GM19043 (cell line): ENCODE measurements around the gene NAGS.
"Not testable (repeated sequence)": the region's sequence is repeated elsewhere in the genome, so short reads cannot be mapped to it uniquely, and the experiment has no call there.

Source experiments
- ATAC-seq: cut with Tn5 transposase; IDR thresholded peaks from one replicate; pipeline ENCODE4 v1.9.1; 2021; ENCODE audit warnings: low read depth; ENCODE audit not compliant: unreplicated experiment

The NAGS gene

DNA sequence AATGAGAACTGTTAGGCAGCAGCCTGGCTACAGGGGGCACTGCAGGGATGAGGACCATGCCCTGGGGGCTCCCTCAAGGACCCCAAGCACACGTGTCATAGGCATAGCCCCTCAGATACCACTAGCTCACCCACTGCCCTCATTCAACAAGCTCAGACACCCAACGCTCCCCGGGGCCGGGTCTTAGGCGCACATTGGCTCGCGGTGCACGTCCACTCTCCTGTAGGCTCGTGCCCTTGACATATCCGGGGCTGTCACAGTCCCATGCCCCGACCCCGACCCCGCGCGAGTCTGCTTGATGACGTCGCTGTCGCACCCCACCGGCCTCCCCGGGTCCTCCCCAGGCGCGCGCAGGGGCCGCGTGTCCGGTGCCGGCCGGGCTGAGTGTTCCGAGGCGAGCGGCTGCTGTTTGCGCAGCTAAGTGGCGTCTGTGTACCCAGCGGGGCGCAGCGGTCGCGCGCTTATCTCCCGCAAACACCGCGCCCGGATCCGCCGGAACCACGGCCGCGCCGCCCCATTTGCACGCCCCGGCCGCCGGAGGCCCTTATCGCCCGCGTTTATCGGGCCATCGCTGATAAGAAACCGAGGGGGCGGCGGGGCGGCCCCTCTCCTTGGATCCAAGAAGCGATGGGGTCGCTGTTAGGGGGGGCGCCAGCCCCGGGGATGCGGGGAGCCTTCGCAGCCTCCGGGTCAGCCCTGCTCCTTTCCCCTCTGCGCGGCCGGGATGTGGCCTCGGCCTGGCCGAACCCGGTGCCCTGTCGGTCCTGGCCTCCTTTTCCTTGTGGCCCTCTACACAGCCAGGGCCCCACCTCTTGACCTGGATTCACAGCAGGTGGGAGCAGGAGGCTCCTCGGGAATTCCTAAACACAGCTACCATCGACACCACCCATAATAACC lies 20.7 kb upstream of the NAGS start:
- ATAC-seq: no peak

- ATAC-seq: no peak
Measured at GRCh38 chr17:43984521-43984920, 19.9 kb upstream of the NAGS start.

DNA sequence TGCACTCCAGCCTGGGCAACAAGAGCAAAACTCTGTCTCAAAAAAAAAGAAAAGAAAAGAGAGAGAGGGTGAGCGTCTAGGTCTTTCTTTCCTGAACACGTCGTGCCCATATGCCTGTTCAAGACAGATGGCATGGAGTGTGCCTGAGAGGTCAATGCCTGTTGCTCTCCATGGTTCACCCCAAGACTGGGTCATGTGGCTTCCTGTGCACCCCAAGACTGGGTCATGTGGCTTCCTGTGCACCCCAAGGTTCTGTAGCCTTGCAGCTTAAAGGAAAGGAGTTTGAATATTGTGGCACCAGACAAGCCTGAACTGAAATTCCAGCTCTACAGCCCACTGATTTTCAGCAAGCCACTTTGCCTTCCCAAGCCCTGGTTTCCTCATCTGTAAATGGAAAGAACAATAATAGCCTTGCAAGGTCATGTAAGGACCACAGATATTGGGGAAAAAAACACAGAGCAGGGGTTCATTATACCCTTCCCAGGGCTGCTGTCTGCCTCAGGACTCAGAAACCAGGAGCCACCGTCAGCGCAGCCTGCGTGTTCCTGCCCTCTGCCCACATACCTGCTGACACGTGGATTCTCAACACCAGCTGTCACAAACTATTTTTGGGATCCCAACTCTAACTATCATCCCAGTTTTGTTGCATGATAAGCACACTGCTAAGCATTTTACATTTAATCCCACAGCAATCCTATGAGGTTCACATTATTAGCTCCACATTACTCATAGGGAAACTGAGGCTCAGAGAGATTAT lies 18.0 kb upstream of the NAGS start:
- no peak for ATAC-seq

- no peak for ATAC-seq
Measured at GRCh38 chr17:43987131-43988021, 17.0 kb upstream of the NAGS start.

DNA sequence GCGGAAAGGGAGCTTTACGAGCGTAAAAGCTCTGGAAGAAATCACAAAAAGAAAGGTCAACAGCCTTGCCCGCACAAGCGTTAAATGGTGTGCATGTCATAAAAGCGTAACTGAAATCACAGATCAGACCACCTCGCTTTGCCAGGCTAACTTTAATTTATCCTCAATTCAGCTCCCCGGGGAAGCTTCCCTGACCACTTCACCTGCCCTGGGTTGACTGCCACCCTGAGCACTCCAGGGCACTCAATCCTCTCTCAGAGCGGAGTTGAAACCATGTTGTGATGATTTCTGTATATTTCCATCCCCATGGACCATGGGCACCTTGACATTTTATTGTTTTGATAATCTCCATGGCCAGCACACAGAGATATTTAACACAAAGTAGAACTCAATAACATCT lies 16.1 kb upstream of the NAGS start:
- ATAC-seq: no peak

GRCh38 chr17:43992641-43993040 lies 11.8 kb upstream of the NAGS start:
- no peak for ATAC-seq

DNA sequence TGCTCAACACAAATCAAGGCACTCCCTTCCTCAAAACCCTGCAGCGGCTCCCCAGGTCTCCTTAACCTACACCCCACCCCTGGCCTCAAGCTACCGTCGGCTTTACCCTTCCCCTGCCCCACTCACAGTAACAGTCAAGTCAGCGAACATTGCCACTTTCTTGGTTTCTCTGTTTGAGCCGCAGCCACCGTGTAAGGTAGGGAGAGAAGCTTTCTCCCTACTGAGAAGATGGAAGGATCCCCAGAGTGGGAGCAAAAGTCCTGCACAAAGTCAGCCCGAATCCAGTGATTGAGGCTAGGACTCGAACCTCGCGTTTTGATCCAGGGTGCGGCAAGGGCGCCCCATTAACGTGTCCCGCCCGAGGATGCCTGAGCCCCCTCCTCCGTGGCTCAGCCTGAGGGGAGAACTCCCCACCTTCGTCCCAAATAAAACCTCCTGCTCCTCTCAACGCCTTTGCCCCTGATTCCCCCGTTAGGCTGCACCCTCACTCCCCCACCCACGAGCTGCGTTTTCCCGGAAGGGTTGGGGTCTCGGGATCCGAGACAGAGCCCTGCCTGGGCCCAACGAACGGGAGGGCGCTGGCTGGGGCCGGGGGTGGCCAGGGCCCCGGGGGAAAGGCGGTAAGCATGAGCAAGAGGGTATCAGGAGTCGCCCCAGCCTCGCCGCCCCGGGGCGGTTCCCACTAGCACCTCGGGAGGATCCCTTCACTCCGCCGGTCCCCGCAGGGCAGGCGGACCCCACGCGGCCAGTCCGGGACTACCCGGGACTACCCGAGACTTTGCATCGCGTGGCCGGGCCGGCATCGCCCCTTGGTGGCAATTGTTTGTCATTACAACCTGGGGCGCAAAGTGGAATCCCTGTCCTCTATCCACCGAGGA lies 9.9 kb upstream of the NAGS start:
- no peak for ATAC-seq

GRCh38 chr17:43995150-43995471 lies 9.3 kb upstream of the NAGS start:
- no peak for ATAC-seq

DNA sequence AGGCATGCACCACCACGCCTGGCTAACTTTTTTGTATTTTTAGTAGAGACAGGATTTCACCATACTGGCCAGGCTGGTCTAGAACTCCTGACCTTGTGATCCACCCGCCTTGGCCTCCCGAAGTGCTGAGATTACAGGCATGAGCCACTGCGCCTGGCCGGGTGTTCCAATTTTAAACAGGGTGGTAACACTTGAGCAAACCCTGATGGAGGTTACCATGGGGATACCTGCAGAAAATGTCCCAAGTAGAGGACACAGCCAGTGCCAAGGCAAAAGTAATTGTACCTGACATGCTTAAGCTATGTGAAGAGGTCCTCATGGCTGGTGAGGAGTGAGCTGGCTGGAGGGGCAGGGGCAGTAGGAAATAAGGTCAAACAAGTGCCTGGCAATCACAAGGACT lies 7.2 kb upstream of the NAGS start:
- not testable (repeated sequence) for ATAC-seq

DNA sequence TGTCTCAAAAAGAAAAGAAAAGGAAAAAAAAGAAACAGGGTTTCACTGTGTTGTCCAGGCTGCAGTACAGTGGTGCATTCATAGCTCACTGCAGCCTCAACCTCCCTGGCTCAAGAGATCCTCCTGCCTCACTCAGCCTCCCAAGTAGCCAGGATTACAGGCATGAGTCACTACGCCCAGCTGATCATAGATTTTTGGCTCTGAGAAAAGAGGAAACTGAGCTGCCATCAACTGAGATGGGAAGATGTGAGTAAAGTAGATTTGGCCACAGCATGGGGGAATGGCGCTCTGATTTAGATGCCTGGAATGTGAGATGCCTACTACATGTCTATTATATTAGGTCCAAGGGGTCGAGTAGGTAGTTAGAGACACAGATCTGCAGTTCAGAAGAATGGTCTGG lies 5.9 kb upstream of the NAGS start:
- no peak for ATAC-seq

DNA sequence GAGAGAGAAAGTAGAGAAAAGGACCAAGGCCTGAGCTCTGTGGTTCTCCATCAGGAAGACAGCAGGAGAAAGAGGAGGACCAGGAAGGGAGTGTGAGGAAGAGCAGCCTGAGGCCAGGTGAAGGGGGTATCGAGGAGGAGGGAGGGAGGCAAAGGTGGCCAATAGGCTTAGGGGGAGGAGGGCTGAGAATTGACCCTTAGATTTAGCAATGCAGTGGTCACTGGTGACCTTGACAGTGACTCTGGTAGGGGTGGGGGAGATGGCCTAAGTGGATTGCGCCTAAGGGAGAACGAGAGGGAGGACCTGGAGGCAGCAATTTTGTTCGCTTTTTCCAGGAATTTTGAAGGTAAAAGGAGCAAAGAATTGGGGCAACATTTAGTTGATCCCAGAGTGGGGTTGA lies 5.4 kb upstream of the NAGS start:
- ATAC-seq: no peak

DNA sequence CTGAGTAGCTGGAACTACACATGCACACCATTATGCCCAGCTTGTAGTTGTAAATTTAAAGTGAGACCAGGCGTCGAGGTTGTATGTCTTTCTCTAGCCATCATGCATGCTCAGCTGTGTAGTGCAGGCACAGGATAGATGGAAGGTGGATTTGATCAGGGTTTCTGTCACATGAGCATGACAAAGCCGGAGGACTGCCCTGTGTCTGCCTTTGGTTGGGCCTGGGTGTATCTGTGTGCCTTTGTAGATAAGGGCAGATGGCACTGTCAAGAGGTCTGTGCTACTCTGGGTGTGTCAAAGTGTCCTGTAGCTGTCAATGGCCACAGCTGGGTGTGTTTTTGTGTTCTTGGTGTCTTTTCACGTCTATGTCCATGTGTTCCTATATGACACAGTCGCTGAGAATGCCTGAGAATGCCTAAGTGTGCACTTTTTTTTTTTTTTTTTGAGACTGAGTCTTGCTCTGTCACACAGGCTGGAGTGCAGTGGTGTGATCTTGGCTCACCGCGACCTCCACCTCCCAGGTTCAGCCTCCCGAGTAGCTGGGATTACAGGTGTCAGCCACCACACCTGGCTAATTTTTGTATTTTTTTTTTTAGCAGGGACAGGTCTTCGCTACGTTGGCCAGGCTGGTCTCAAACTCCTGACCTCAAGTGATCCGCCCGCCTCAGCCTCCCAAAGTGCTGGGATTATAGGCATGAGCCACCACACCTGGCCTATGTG lies 4.1 kb upstream of the NAGS start:
- no peak for ATAC-seq

GRCh38 chr17:44000871-44001460 lies 3.5 kb upstream of the NAGS start:
- no peak for ATAC-seq

DNA sequence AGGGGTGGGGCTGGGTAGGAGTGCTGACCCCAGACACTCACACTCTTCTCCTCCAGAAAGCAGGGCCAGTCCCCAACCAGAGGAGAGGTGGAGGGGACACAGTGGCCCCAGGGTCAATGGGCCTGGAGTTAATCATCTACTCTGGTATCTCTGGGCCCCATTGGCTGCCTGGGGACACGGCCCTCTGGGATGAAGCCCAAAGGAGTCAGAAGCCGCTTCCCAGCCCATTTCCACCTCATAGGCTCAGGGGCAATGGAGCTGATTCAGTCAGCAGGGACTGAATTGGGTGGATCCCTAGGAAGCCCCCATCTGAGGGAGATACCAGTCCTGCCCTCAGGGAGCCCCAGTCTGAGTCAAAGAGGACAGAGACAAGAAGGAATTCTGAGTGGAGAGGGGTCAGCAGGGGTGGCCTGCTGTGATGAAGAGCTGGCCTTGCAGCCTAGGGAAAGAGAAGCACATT lies 2.9 kb upstream of the NAGS start:
- ATAC-seq: no peak

GRCh38 chr17:44002141-44002848 lies 2.1 kb upstream of the NAGS start:
- no peak for ATAC-seq

DNA sequence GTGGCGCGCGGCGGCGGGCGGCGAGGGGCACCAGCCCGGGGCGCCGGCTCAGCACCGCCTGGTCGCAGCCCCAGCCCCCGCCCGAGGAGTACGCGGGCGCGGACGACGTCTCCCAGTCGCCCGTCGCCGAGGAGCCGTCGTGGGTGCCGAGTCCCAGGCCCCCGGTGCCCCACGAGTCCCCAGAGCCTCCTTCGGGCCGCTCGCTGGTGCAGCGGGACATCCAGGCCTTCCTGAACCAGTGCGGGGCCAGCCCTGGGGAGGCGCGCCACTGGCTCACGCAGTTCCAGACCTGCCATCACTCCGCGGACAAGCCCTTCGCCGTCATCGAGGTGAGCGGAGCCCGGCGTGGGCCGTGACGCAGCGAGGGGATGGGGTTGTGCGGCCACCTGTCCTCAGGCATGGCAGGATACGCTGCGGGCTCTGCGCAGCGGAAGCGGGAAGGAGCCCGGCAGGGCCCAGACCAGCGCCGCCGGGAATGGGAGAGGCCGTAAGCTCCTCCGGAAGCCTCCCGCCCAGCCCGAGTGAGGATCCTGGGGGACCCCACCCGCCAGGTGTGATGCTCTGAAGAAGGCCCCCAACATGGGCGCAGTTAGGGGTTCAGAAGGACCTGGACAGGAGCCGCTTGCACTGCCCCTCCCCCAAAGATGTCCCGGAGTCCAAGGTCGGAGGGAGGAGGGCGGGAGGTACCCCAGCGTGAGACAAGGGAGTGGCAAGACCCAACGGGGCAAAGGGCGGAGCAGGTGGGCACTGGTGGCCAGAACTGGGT lies 522 bp downstream of the NAGS start:
- no peak for ATAC-seq

- ATAC-seq: no peak
Measured at GRCh38 chr17:44005527-44006271, 1.3 kb downstream of the NAGS start.
